ENCODE measurements around the gene BHMT2. TPM values are rescaled to one million over a fixed set of nuclear protein-coding genes. Genes with fewer than 3 reads are reported as not detected.

Gene BHMT2
- total and polyA plus RNA-seq, 2 of the 13 experiments (the other 11 are each of a cell fraction or from before 2014, with no cell fraction given): 13.8 to 18.8 TPM

DNA sequence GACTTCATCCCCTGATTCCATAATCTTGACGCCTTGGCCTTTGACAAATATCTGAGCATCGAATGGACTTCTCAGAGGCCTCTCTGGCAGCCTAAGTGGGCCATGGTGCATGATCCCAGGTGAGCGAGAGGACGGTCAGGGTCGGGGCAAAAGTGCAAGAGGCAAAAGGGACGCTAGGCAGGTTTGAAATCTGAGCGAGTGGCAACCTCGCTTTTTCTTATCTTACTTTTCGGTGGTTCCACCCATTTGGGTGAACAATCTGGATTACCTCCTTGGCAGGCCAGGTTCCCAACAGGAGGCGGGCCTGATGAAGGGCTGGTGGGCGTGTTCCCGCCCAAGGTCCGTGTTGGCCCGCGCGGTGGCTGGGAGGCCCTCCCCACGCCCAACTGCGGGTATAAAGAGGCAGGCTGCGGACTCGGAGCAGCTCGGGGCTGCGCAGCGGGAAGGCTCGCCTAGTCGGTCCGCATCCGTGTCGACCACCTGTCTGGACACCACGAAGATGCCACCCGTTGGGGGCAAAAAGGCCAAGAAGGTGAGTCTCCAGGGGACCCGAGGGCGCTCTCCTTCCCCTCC lies 41.9 kb downstream of the BHMT2 start, which contains the start of gene BHMT:
TSS of gene BHMT (plus strand) at position 423 of the 573 bp plus-strand sequence. CDS start at position 500, 77 bp downstream.
- in situ Hi-C loops (cut with HindIII; ENCODE audit: extremely low pct_ligation_motif_present, low pct_unique_long_range_greater_than_20kb): no loop called here
- H3K9me3 ChIP-seq (ENCODE audit: low read length): no peaks in the 10 kb centered on the region
- DNase-seq (ENCODE audit: low spot score): no peak
- peaks cover 60% of the 10 kb centered on the region for H3K4me1 ChIP-seq (ENCODE audit: insufficient read depth, low read length)
- no peak within 1 kb of the TSS for H3K9ac ChIP-seq (ENCODE audit: insufficient read depth, low read depth, low read length)
- intact Hi-C loops (cut with micrococcal nuclease; ENCODE audit: unreplicated experiment): no loop called here
- no TSS peak for BruUV-seq (replicated peaks)
- H3K36me3 ChIP-seq (replicated peaks in 1 of 2; ENCODE audit: control insufficient read depth in 1 of 2, insufficient read depth in 2 of 2, low read length in 2 of 2): no peaks in the 10 kb centered on the region
- WGBS (ENCODE audit: low lambda C conversion rate): 42% methylated on average over 31 of the region's 32 CpGs
- H3K27me3 ChIP-seq (ENCODE audit: control insufficient read depth in 1 of 2, insufficient read depth in 2 of 2, low read length in 2 of 2): peaks cover 0 to 15% of the 10 kb centered on the region in 2 experiments; a peak in 4 of 5 replicates
- H3K27ac ChIP-seq (ENCODE audit: extremely low read length, insufficient read depth, low read length): no peak within 1 kb of the TSS
- H2AFZ ChIP-seq (ENCODE audit: low read length): no peak within 1 kb of the TSS
- POLR2A ChIA-PET: no interaction called here
- H3K4me3 ChIP-seq (replicated peaks in 1 of 3; ENCODE audit: insufficient read depth in 1 of 3, low read depth in 2 of 3, low read length in 3 of 3): peak within 1 kb of the TSS; percentile 41 to 67 (median 58)
- FAIRE-seq: no peak
- peak within 1 kb of the TSS; percentile 66 for H3K4me2 ChIP-seq (ENCODE audit: low read depth, low read length)
- H4K20me1 ChIP-seq (ENCODE audit: insufficient read depth, low read length): no peaks in the 10 kb centered on the region
- no peaks in the 10 kb centered on the region for H3K79me2 ChIP-seq (ENCODE audit: insufficient read depth, low read length)
- CTCF ChIA-PET (ENCODE audit: low intra/inter-chr PET ratio, low total read pairs): no interaction called here
- ATAC-seq: peak; percentile 74
- TF ChIP-seq, protein P1, sequence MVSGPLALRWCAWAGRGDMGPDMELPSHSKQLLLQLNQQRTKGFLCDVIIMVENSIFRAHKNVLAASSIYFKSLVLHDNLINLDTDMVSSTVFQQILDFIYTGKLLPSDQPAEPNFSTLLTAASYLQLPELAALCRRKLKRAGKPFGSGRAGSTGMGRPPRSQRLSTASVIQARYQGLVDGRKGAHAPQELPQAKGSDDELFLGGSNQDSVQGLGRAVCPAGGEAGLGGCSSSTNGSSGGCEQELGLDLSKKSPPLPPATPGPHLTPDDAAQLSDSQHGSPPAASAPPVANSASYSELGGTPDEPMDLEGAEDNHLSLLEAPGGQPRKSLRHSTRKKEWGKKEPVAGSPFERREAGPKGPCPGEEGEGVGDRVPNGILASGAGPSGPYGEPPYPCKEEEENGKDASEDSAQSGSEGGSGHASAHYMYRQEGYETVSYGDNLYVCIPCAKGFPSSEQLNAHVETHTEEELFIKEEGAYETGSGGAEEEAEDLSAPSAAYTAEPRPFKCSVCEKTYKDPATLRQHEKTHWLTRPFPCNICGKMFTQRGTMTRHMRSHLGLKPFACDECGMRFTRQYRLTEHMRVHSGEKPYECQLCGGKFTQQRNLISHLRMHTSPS (CRISPR knock-in tag; IDR thresholded peaks at IDR 0.05; ENCODE audit: low read depth): no peak
- no peak for TF ChIP-seq PAF1 (CRISPR knock-in tag; IDR thresholded peaks at IDR 0.05)
- TF ChIP-seq, protein P2, sequence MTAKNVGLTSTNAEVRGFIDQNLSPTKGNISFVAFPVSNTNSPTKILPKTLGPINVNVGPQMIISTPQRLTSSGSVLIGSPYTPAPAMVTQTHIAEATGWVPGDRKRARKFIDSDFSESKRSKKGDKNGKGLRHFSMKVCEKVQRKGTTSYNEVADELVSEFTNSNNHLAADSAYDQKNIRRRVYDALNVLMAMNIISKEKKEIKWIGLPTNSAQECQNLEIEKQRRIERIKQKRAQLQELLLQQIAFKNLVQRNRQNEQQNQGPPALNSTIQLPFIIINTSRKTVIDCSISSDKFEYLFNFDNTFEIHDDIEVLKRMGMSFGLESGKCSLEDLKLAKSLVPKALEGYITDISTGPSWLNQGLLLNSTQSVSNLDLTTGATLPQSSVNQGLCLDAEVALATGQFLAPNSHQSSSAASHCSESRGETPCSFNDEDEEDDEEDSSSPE (CRISPR knock-in tag; IDR thresholded peaks at IDR 0.05): peak; percentile 49
- TF ChIP-seq ZFY (CRISPR knock-in tag; IDR thresholded peaks at IDR 0.05): 0 out of 2 replicates have a peak, but pooled peaks have one; percentile 6
- TF ChIP-seq, protein P3, sequence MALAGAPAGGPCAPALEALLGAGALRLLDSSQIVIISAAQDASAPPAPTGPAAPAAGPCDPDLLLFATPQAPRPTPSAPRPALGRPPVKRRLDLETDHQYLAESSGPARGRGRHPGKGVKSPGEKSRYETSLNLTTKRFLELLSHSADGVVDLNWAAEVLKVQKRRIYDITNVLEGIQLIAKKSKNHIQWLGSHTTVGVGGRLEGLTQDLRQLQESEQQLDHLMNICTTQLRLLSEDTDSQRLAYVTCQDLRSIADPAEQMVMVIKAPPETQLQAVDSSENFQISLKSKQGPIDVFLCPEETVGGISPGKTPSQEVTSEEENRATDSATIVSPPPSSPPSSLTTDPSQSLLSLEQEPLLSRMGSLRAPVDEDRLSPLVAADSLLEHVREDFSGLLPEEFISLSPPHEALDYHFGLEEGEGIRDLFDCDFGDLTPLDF (CRISPR knock-in tag; IDR thresholded peaks at IDR 0.05): 0 out of 2 replicates have a peak, but pooled peaks have one; percentile 37
- no peak for TF ChIP-seq ISX (CRISPR knock-in tag; conservative IDR thresholded peaks at IDR 0.05)
- TF ChIP-seq POLR2A (IDR thresholded peaks at IDR 0.05; ENCODE audit: insufficient read depth in 1 of 2, low read depth in 2 of 2, low read length in 2 of 2): peak in 1 of 2 experiments; percentile 53; a peak in 1 of 4 replicates
- no peak for TF ChIP-seq JARID2 (CRISPR knock-in tag; IDR thresholded peaks at IDR 0.05; ENCODE audit: insufficient replicate concordance)
- TF ChIP-seq, protein P4, sequence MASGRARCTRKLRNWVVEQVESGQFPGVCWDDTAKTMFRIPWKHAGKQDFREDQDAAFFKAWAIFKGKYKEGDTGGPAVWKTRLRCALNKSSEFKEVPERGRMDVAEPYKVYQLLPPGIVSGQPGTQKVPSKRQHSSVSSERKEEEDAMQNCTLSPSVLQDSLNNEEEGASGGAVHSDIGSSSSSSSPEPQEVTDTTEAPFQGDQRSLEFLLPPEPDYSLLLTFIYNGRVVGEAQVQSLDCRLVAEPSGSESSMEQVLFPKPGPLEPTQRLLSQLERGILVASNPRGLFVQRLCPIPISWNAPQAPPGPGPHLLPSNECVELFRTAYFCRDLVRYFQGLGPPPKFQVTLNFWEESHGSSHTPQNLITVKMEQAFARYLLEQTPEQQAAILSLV (CRISPR knock-in tag; IDR thresholded peaks at IDR 0.05; ENCODE audit: borderline replicate concordance): peak; percentile 32; the same call in 1 of the 2 replicates
- TF ChIP-seq CREB1 (IDR thresholded peaks at IDR 0.05): no peak
- TF ChIP-seq CREB1 (CRISPR knock-in tag; IDR thresholded peaks at IDR 0.05): no peak
- 0 out of 2 replicates have a peak, but pooled peaks have one; percentile 3 for TF ChIP-seq ZBTB7A (CRISPR knock-in tag; IDR thresholded peaks at IDR 0.05)
- no peak for TF ChIP-seq ZNF589 (CRISPR knock-in tag; conservative IDR thresholded peaks at IDR 0.05)
- TF ChIP-seq EED (CRISPR knock-in tag; IDR thresholded peaks at IDR 0.05): peak; percentile 40; the same call in 1 of the 2 replicates
- TF ChIP-seq AGO1 (IDR thresholded peaks at IDR 0.05; ENCODE audit: low read depth, low read length, poor library complexity, severe bottlenecking): no peak
- TF ChIP-seq HNRNPLL (IDR thresholded peaks at IDR 0.05; ENCODE audit: low read depth, low read length, poor library complexity, severe bottlenecking): peak; percentile 55
- 0 out of 2 replicates have a peak, but pooled peaks have one; percentile 40 for TF ChIP-seq RXRA (CRISPR knock-in tag; IDR thresholded peaks at IDR 0.05)
- TF ChIP-seq ZKSCAN1 (IDR thresholded peaks at IDR 0.05; ENCODE audit: low read length): no peak
- TF ChIP-seq KLF12 (CRISPR knock-in tag; IDR thresholded peaks at IDR 0.05; ENCODE audit: borderline replicate concordance): peak; percentile 27; the same call in 1 of the 2 replicates
- peak; percentile 44; the same call in 1 of the 2 replicates for TF ChIP-seq HNF4A (CRISPR knock-in tag; IDR thresholded peaks at IDR 0.05)
- 0 out of 2 replicates have a peak, but pooled peaks have one; percentile 13 for TF ChIP-seq BCL6 (CRISPR knock-in tag; IDR thresholded peaks at IDR 0.05)
